Osteocyte (in vitro differentiated cells): ENCODE results near the gene RAB3C. TPM values are rescaled to one million over a fixed set of nuclear protein-coding genes. Genes with fewer than 3 reads are reported as not detected.

Experiments used
- DNase-seq: peaks from one replicate; pipeline ENCODE4 v3.0.0; 2021; ENCODE audit warnings: mixed read lengths; ENCODE audit not compliant: unreplicated experiment; ENCODE audit errors: extremely low spot score
- H3K27ac Mint-ChIP-seq: one replicate; pipeline ENCODE4 v1.8.0; 2021; ENCODE audit warnings: mild to moderate bottlenecking, mixed read lengths; ENCODE audit not compliant: unreplicated experiment
- H3K27me3 Mint-ChIP-seq: one replicate; pipeline ENCODE4 v1.8.0; 2021; ENCODE audit warnings: mixed read lengths; ENCODE audit not compliant: unreplicated experiment
- H3K36me3 Mint-ChIP-seq: one replicate; pipeline ENCODE4 v1.8.0; 2021; ENCODE audit warnings: mixed read lengths; ENCODE audit not compliant: unreplicated experiment
- H3K4me1 Mint-ChIP-seq: one replicate; pipeline ENCODE4 v1.8.0; 2021; ENCODE audit warnings: mixed read lengths; ENCODE audit not compliant: unreplicated experiment
- H3K4me3 Mint-ChIP-seq: one replicate; pipeline ENCODE4 v1.8.0; 2021; ENCODE audit warnings: mild to moderate bottlenecking, moderate library complexity, mixed read lengths; ENCODE audit not compliant: unreplicated experiment
- H3K9me3 Mint-ChIP-seq: one replicate; pipeline ENCODE4 v1.8.0; 2021; ENCODE audit warnings: mixed read lengths; ENCODE audit not compliant: unreplicated experiment
- total RNA-seq: library from RNA; stranded (reverse); gene quantifications from 2 replicates; pipeline ENCODE4 v1.2.1, GENCODE V29; 2021
- TF ChIP-seq, protein P1 (sequence below): fragments of 200-600 bp; sonication (generic); IDR thresholded peaks from 2 replicates; pipeline ENCODE4 v1.5.0; 2021; ENCODE audit warnings: antibody characterized with exemption, mild to moderate bottlenecking, moderate library complexity

The RAB3C gene
- total RNA-seq, 1 donor from 2014 or later, result not detected

DNA sequence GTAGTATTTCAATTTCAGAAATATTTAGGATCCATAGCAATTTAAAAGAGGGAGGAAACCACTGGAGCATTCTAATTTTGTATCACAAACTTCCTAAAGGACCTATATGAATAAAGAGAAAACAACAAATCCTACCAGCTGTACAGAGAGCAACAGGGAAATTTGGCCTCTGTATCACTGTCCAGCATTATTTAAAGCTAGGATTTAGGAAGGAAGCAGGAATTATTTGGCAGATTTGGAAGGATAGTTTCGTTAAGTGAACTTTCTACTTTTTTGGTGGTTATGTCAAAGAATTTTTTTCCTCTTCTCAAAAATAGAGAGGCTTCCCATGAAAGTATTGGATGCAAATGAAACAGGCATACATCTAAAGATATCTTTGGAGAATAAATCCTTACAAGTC, 269.7 kb downstream of the RAB3C start:
- TF ChIP-seq, protein P1, sequence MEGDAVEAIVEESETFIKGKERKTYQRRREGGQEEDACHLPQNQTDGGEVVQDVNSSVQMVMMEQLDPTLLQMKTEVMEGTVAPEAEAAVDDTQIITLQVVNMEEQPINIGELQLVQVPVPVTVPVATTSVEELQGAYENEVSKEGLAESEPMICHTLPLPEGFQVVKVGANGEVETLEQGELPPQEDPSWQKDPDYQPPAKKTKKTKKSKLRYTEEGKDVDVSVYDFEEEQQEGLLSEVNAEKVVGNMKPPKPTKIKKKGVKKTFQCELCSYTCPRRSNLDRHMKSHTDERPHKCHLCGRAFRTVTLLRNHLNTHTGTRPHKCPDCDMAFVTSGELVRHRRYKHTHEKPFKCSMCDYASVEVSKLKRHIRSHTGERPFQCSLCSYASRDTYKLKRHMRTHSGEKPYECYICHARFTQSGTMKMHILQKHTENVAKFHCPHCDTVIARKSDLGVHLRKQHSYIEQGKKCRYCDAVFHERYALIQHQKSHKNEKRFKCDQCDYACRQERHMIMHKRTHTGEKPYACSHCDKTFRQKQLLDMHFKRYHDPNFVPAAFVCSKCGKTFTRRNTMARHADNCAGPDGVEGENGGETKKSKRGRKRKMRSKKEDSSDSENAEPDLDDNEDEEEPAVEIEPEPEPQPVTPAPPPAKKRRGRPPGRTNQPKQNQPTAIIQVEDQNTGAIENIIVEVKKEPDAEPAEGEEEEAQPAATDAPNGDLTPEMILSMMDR, result no peak
- Mint-ChIP-seq H3K9me3 (no peaks in the 10 kb centered on the region), H3K4me1 (no peaks in the 10 kb centered on the region), H3K27me3 (peaks cover 71% of the 10 kb centered on the region), H3K36me3 (no peaks in the 10 kb centered on the region), H3K4me3 (no peak overlapping the region), H3K27ac (no peak overlapping the region)
- DNase-seq, result no peak

DNA sequence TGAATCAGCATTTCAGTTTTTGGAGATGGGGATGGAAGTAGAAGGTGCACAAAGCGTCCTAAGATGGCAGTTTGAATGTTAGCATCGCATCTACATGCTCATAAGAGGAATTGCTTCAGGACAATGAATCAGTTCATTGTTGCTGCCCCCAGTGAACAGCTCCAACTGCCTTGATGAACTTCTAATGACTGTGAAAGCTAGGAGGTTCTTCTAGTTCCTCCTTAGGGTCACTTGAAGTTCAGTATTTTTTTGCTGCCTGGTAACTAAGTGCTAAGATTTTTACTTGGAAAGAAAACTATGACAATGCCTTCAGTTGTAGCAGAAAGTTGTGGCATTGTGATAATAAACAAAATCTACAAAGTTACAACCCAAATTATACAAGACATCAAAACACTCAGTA, 271.6 kb downstream of the RAB3C start:
- no peaks in the 10 kb centered on the region for H3K4me1 Mint-ChIP-seq
- no peaks in the 10 kb centered on the region for H3K9me3 Mint-ChIP-seq
- no peaks in the 10 kb centered on the region for H3K36me3 Mint-ChIP-seq
- no peak for DNase-seq
- no peak overlapping the region for H3K4me3 Mint-ChIP-seq
- H3K27ac Mint-ChIP-seq, result no peak overlapping the region
- H3K27me3 Mint-ChIP-seq, result peaks cover 74% of the 10 kb centered on the region
- TF ChIP-seq, protein P1, result no peak

DNA sequence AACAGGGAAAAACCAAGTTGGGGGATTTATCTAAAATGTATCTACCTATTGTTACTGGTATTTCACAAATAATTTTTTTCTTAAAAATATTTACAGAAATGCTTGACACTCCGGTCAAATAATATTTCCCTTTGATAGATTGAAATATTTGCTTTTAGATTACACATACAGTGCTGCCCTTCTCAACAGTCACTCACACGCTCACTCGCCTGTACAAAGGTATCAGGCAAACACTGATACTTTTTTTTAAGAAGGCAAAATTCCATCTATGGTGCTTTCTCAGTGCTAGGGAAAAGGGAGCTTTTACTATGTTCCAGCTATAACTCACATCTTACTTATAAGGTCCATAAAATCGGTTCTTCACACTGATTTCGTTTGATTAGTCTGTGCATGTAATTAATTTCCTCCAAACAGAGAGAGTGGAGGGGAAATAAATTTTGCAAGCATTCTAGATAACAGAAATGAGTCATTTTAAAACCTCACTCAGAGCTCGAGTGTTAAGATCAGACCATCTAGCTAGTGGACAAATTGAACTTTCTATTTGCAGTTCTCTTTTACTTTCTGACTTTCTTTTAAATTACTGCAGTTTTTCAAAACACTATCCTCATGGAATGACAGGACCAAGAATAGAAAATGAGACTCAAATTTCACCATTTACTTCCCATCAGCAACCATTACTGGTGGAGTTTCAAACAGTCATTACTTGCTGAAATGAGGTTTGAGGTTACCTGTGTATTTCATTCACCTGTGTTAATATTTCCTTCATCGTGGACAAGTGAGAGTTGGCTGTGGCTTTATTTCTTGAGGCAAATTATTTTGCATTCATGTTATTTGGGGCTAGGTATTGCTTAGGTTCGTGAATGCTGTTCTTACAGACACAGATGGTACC, 273.2 kb downstream of the RAB3C start:
- Mint-ChIP-seq H3K36me3 (no peaks in the 10 kb centered on the region), H3K4me1 (no peaks in the 10 kb centered on the region), H3K27ac (no peak overlapping the region), H3K4me3 (no peak overlapping the region), H3K9me3 (no peaks in the 10 kb centered on the region), H3K27me3 (peaks cover 70% of the 10 kb centered on the region)
- TF ChIP-seq, protein P1, result no peak
- DNase-seq, result no peak

DNA sequence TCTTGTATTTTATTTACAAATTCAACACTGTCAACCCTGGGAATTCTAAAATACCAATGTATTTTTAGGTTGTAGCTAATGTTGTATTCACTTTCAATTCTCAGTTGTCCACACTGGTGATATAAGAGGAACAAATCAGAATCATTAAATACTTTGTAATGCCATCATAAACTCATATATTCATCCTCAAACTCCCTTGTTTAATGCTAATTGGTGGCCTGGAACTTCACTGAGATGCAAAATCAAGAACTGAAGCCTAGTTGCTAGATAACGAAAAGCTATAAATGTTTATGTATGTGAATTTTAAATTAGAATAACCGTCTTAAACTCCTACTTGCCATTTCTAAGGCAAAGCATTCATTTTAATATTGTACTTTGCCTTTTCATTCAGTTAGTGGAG, 274.7 kb downstream of the RAB3C start:
- TF ChIP-seq, protein P1, result no peak
- no peaks in the 10 kb centered on the region for H3K9me3 Mint-ChIP-seq
- H3K36me3 Mint-ChIP-seq, result no peaks in the 10 kb centered on the region

DNA sequence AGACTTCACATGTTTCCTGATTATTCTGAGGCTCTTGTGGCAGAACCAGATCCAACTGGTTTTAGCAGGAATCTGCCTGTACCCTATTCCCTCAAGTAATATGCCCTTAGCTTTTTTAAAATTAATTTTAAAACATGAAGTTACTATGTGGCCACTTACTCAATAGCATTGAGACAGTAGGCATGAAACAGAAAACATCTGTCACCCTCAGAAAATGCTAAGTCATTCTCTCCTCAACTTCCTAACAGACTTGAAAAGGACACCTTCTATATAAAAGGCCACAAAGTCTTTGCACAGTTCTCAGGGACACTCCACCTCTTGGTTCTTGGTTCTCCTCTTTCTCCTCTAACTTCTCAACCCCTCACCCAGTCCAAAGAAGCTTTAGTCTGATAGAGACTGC, 277.8 kb downstream of the RAB3C start:
- Mint-ChIP-seq H3K4me1 (no peaks in the 10 kb centered on the region), H3K27ac (no peak overlapping the region), H3K27me3 (peaks cover 32% of the 10 kb centered on the region), H3K9me3 (no peaks in the 10 kb centered on the region), H3K36me3 (no peaks in the 10 kb centered on the region), H3K4me3 (no peak overlapping the region)
- DNase-seq, result no peak
- TF ChIP-seq, protein P1, result no peak

More for the DNA sequence above, 274.7 kb downstream of the RAB3C start:
- no peak overlapping the region for H3K27ac Mint-ChIP-seq
- H3K4me1 Mint-ChIP-seq, result no peaks in the 10 kb centered on the region
- no peak for DNase-seq
- peaks cover 55% of the 10 kb centered on the region for H3K27me3 Mint-ChIP-seq
- H3K4me3 Mint-ChIP-seq, result no peak overlapping the region
